GM12878 (cell line): ENCODE data around the gene MPHOSPH9. TPM values are rescaled to one million over a fixed set of nuclear protein-coding genes. Genes with fewer than 3 reads are reported as not detected.

Experiments used
- ATAC-seq: fragments of 200-7000 bp; cut with Tn5 transposase; 3 replicates; pipeline ENCODE4 v1.9.1; 2020; ENCODE audit warnings: mild to moderate bottlenecking, moderate library complexity
- BruUV-seq: library from RNA; stranded (reverse); fragments of 400-500 nt; replicated peaks from 2 replicates; lab custom pipeline; 2021; lab: Mats Ljungman, UMichigan
- CTCF ChIA-PET: fragments of 300-600 bp; sonication (Branson Sonifier 250); formaldehyde crosslinking; extraction: SDS; loops from one replicate; lab custom pipeline; 2021; ENCODE audit warnings: inconsistent platforms; lab: Yijun Ruan, JAX
- POLR2A ChIA-PET: fragments of 350-600 bp; formaldehyde crosslinking; extraction: SDS; loops from one replicate; lab custom pipeline; 2021; ENCODE audit warnings: inconsistent platforms; lab: Charles Lee
- RAD21 ChIA-PET: fragments of 300-600 bp; sonication (Branson Sonifier 250); formaldehyde crosslinking; loops from one replicate; lab custom pipeline; 2023; ENCODE audit warnings: antibody characterized with exemption; ENCODE audit not compliant: unreplicated experiment; lab: Charles Lee
- SMC1A ChIA-PET: fragments of 300-600 bp; sonication (Branson Sonifier 250); formaldehyde crosslinking; loops from one replicate; lab custom pipeline; 2023; ENCODE audit not compliant: unreplicated experiment, uncharacterized antibody; lab: Charles Lee
- DNase-seq: peaks from one replicate; pipeline ENCODE4 v3.0.0-alpha.2; 2011; ENCODE audit warnings: low read depth, low spot score
- FAIRE-seq: peaks from 3 replicates; lab custom pipeline; 2011; peaks lifted over from hg19 to GRCh38; lab: Jason Lieb, UNC
- H2AFZ ChIP-seq: 2 replicates; pipeline ENCODE4 v1.6.0; 2011; ENCODE audit warnings: low read depth, low read length, control low read depth; ENCODE audit not compliant: control insufficient read depth
- H3K27ac ChIP-seq: 2 replicates; pipeline ENCODE4 v1.5.1; 2011; ENCODE audit warnings: control low read depth; ENCODE audit not compliant: control insufficient read depth, insufficient read depth
- H3K27me3 ChIP-seq, 2 experiments: replicated peaks in 1 of 2; 2 replicates each; pipeline versions ENCODE4 v1.6.0 to v1.6.1; 2011; ENCODE audit warnings: low read length in 1 of 2; ENCODE audit not compliant: control insufficient read depth in 2 of 2, insufficient read depth in 2 of 2
- H3K36me3 ChIP-seq, 2 experiments: 2 replicates each; pipeline ENCODE4 v1.5.1; 2011; ENCODE audit warnings: low read length in 1 of 2; ENCODE audit not compliant: control insufficient read depth in 2 of 2, insufficient read depth in 2 of 2
- H3K4me1 ChIP-seq: 2 replicates; pipeline ENCODE4 v1.6.1; 2011; ENCODE audit warnings: mild to moderate bottlenecking, low read length, moderate library complexity, mixed read lengths; ENCODE audit not compliant: control insufficient read depth, insufficient read depth
- H3K4me2 ChIP-seq: 2 replicates; pipeline ENCODE4 v1.6.0; 2011; ENCODE audit warnings: control low read depth; ENCODE audit not compliant: control insufficient read depth, insufficient read depth
- H3K4me3 ChIP-seq: fragments of 200-600 bp; sonication (generic); 2 replicates; pipeline ENCODE4 v1.5.1; 2016
- H3K79me2 ChIP-seq: 2 replicates; pipeline ENCODE4 v1.6.0; 2011; ENCODE audit warnings: low read length; ENCODE audit not compliant: control insufficient read depth, insufficient read depth
- H3K9ac ChIP-seq: 2 replicates; pipeline ENCODE4 v1.8.0; 2011; ENCODE audit warnings: low read length, control low read depth, mixed read lengths; ENCODE audit not compliant: control insufficient read depth, insufficient read depth
- H3K9me3 ChIP-seq: replicated peaks from 3 replicates; pipeline ENCODE4 v1.5.1; 2011; ENCODE audit warnings: mild to moderate bottlenecking, low read length; ENCODE audit not compliant: control insufficient read depth, insufficient read depth
- H4K20me1 ChIP-seq: 2 replicates; pipeline ENCODE4 v1.6.0; 2011; ENCODE audit not compliant: control insufficient read depth, insufficient read depth
- CBX5 ChIP-seq: sonication (generic); IDR thresholded peaks from 2 replicates; pipeline ENCODE4 v1.6.1; 2016; ENCODE audit warnings: low read depth, moderate library complexity, mild to moderate bottlenecking, inconsistent platforms
- CEBPZ ChIP-seq: fragments of 150-350 bp; IDR thresholded peaks from 2 replicates; pipeline ENCODE4 v1.6.1; 2016; ENCODE audit warnings: low read depth, low read length
- EED ChIP-seq: sonication (generic); IDR thresholded peaks from 2 replicates; pipeline ENCODE4 v1.6.1; 2016; ENCODE audit warnings: antibody characterized with exemption, low read depth
- EGR1 ChIP-seq, 2 experiments: IDR thresholded peaks; 1 replicate in 1 of 2; 2 replicates in 1 of 2; pipeline ENCODE4 v1.6.1; 2011 to 2012; ENCODE audit warnings: low read depth in 2 of 2, low read length in 2 of 2, borderline replicate concordance in 1 of 2, mild to moderate bottlenecking in 1 of 2, moderate library complexity in 1 of 2
- ELK1 ChIP-seq: IDR thresholded peaks from 2 replicates; pipeline ENCODE4 v1.6.1; 2012; ENCODE audit warnings: low read depth, low read length, improper control_type of control experiment
- HDGF ChIP-seq: fragments of 450-650 bp; IDR thresholded peaks from 2 replicates; pipeline ENCODE4 v1.6.1; 2016; ENCODE audit warnings: antibody characterized with exemption
- IKZF2 ChIP-seq, 2 experiments: fragments of 450-650 bp; IDR thresholded peaks; 2 replicates each; pipeline ENCODE4 v1.6.1; 2017; ENCODE audit warnings: mild to moderate bottlenecking in 2 of 2, moderate library complexity in 2 of 2
- MAX ChIP-seq: IDR thresholded peaks from 2 replicates; pipeline ENCODE4 v1.6.1; 2012; ENCODE audit warnings: low read depth, low read length, improper control_type of control experiment
- PRDM15 ChIP-seq: fragments of 450-650 bp; formaldehyde crosslinking; IDR thresholded peaks from 2 replicates; pipeline ENCODE4 v1.4.0; 2020; ENCODE audit warnings: mild to moderate bottlenecking, moderate library complexity
- RBBP5 ChIP-seq: fragments of 200-600 bp; sonication (generic); conservative IDR thresholded peaks from 2 replicates; pipeline ENCODE4 v1.6.1; 2016
- USF2 ChIP-seq: IDR thresholded peaks from 2 replicates; pipeline ENCODE4 v1.6.1; 2011; ENCODE audit warnings: low read depth, low read length, improper control_type of control experiment, borderline replicate concordance
- ZNF207 ChIP-seq: fragments of 450-650 bp; IDR thresholded peaks from 2 replicates; pipeline ENCODE4 v1.6.1; 2014; ENCODE audit warnings: antibody characterized with exemption, mild to moderate bottlenecking, borderline replicate concordance
- ZNF274 ChIP-seq: IDR thresholded peaks from one replicate; pipeline ENCODE4 v1.8.0; 2011; ENCODE audit not compliant: insufficient read length, insufficient read depth
- ZNF384 ChIP-seq: IDR thresholded peaks from 2 replicates; pipeline ENCODE4 v1.6.1; 2012; ENCODE audit warnings: low read depth, mild to moderate bottlenecking, low read length, improper control_type of control experiment, borderline replicate concordance
- WGBS: methylation state at CpG from one replicate; pipeline ENCODE4 v1.1.6; 2016; ENCODE audit warnings: low lambda C conversion rate; ENCODE audit not compliant: insufficient replicate concordance, insufficient coverage; ENCODE audit errors: missing lambda C conversion rate; 5-methylcytosine and 5-hydroxymethylcytosine counted together
- in situ Hi-C: fragments of 300-500 bp; cut with MboI; formaldehyde crosslinking; loops from 9 replicates; pipeline ENCODE4 v1.14.3; 2018; ENCODE audit warnings: mixed read lengths
- intact Hi-C: fragments of 100-400 bp; cut with micrococcal nuclease; formaldehyde crosslinking; loops from one replicate; pipeline ENCODE4 v1.14.2; 2022; ENCODE audit not compliant: unreplicated experiment
- polyA plus RNA-seq, 11 experiments: library from polyadenylated mRNA; depleted of rRNA in 4 of 11; unstranded in 6 of 11; stranded (reverse) in 5 of 11; fragments of >200 nt; fragmentation: Nextera tagmentation in 4 of 11; fragmentation: Illumina TruSeq in 1 of 11; extraction: Ambion mirVana in 4 of 11; extraction: Trizol in 1 of 11; gene quantifications; 1 replicate in 1 of 11; 2 replicates in 10 of 11; pipeline versions ENCODE4 v1.2.1 to v1.2.3, GENCODE V29; 2011 to 2016; ENCODE audit warnings: inconsistent platforms in 2 of 11, missing spikeins in 2 of 11, low read depth in 1 of 11
- total RNA-seq, 4 experiments: library from RNA; depleted of rRNA in 3 of 4; stranded (reverse); fragments of >200 nt in 3 of 4; fragmentation: Illumina TruSeq in 1 of 4; extraction: Trizol in 1 of 4; gene quantifications; 2 replicates each; pipeline versions ENCODE4 v1.2.1 to v1.2.3, GENCODE V29; 2013 to 2021

MPHOSPH9 gene
- total and polyA plus RNA-seq, 10 of the 15 experiments (the other 5 are each of a cell fraction or from before 2014, with no cell fraction given): 11.5 to 72.2 (median 45.7) TPM

- RAD21 ChIA-PET: no interaction called here
- H3K4me3 ChIP-seq: no peak overlapping the region
- no peak overlapping the region for H3K4me2 ChIP-seq
- DNase-seq (no peak), ATAC-seq (no peak), FAIRE-seq (no peak)
- POLR2A ChIA-PET: no interaction called here
- BruUV-seq: no TSS peak
- no peak overlapping the region for H3K9ac ChIP-seq
- no peaks in the 10 kb centered on the region for H3K36me3 ChIP-seq
- no peaks in the 10 kb centered on the region for H3K79me2 ChIP-seq
- peaks cover 0 to 4% of the 10 kb centered on the region in 2 experiments; a peak in 1 of 4 replicates for H3K27me3 ChIP-seq
- H3K27ac ChIP-seq: no peak overlapping the region
- in situ Hi-C loops (no loop called here), intact Hi-C loops (no loop called here)
- no peaks in the 10 kb centered on the region for H3K4me1 ChIP-seq
- TF ChIP-seq IKZF2 (IDR thresholded peaks at IDR 0.05): no peak
- no peak for TF ChIP-seq USF2
- TF ChIP-seq EGR1 (IDR thresholded peaks at IDR 0.05; ENCODE audit: borderline replicate concordance in 1 of 2, low read depth in 2 of 2, low read length in 2 of 2): no peak
- TF ChIP-seq ZNF274: no peak
- TF ChIP-seq MAX: no peak
- TF ChIP-seq RBBP5: no peak
- no peak for TF ChIP-seq ZNF207
- no peak for TF ChIP-seq CEBPZ
- no peak for TF ChIP-seq ZNF384
- no peak for TF ChIP-seq PRDM15
- no peak for TF ChIP-seq ELK1
- TF ChIP-seq HDGF: no peak
- TF ChIP-seq EED: no peak
- no peak for TF ChIP-seq CBX5
- no peaks in the 10 kb centered on the region for H4K20me1 ChIP-seq
- 100% methylated on average over 2 of the region's 2 CpGs for WGBS
- SMC1A ChIA-PET: no interaction called here
- no peaks in the 10 kb centered on the region for H3K9me3 ChIP-seq
- no peak overlapping the region for H2AFZ ChIP-seq
- CTCF ChIA-PET: no interaction called here
Measured at GRCh38 chr12:123145211-123145610, 87.7 kb downstream of the MPHOSPH9 start.
